ENCODE data around the gene HS1BP3.

HS1BP3 gene

GRCh38 chr2:20615466-20616241 lies 35.2 kb downstream of the HS1BP3 start:
- DNase-seq, result no peak

GRCh38 chr2:20615068-20615465 lies 35.8 kb downstream of the HS1BP3 start:
- no peak for DNase-seq

DNA sequence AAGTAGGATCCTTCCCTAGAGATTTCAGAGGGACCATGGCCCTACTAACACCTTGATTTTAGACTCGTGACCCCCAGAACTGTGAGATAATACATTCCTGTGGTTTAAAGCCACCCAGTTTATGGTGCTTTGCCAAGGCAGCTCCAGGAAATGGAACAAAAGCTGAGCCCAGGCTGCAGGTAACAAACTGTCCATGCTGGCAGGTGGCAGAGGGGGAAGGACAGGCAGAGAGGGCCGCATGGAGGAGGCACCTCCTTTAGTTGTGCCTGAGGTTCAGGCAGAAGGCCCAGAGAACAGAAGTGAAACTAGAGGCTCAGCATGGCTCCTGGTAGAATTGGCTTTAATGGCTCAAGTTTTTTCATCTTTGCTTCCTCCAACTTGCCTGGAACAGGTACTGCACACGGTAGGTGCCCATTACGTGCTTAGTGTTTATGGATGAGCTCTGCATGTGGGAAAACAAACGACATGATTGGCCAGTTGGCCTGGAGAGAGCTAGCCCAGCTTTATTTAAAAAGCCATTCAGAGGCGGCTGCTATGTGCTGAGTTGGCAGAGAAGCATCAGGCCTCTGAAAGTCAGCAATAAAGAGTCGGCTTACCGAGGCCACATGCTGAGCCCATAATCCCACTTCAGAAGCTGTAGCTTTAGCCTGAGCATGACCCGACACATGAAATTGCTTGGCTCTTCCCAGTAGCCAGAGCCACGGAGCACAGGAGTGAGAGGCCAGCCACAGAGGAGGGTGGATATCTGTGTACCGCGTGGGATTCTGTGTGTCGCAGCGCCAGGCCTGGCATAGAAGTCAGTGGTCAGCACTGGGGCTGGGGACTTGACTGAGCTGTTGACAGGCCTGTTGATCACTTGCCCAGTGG lies 36.5 kb downstream of the HS1BP3 start:
- DNase-seq, result no peak

DNA sequence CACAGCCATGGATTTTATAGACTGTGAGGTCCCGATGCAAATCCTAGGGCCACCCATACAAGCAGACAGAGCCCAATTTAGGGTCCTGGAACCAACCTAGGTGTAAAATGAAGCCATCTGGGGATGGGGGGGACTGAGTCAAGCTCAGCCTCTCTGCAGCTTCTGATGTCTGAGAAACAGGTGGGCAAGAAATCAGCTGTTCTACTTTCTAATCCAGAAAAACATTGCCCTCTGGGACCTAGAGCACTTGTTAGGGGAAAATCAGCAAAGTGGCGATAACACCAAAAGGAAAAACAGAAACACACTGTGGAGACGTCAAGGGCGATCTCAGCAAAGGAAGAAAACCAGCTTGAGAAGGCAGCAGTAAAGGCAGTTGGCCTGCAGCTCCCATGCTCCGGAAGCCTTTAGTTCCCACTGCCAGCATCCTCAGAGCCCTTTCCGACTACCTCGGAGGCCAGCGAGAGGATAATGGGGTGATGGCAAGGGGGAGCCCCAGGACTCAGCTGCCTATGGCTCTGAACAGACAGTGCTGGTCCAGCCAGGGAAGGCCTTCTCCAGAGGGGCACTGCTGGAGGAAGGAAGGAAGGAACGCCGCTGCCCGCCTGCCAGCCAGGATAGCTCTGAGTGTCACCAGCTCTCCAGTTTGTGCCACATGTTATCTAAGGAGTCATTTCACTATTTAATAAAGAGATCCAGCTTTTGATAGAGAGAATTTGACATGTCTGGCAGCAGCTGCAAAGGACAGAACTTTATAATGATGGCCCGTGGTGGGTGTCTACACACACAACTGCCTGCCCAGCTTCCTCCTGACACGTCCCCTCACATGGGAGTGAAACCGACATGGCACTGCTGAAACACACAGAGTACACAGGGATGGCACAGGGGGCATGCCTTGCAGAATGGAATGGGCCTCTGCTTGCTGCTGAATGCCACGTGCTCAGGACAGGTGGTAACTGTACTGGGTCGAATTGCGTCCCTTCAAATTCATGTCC lies 37.7 kb downstream of the HS1BP3 start:
- DNase-seq, result no peak

- DNase-seq, result no peak
These were observed 39.0 kb downstream of the HS1BP3 start for GRCh38 chr2:20611844-20612356.

DNA sequence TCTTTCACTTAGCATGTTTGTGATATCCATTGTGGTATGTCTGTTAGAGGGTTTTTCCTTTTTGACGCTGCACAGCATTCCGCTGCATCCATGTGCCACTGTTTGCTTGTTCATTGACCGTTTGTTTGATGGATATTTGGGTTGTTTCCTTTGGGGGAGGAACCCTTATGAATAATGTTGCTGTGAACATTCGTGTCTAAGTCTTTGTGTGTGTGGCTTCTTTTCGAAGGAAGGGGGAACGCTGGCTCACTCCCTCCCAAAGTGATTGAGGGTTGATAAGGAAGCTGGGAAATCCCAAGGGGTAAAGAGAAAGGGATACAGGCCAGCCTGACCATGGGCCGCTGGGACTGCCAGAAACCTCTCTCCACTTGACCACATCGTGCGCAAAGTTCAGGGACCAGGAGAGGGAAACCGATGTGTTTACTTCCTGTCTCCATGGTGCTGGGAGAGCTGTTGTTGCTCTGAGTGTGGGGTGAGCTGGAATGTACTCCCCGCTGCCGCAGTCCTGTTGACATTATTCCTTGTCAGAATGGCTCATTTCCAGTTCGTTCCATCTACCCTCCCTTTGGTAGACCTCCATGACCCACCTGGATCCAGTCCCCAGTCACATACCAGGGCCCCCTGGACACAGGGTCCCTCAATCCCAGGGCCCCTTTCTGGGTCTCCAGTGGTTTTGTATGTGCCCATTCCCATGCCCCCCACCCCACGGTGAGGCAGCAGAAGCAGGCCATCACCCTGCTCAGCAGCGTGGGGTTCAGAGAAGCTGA lies 39.6 kb downstream of the HS1BP3 start:
- peak; percentile 55 for DNase-seq

GRCh38 chr2:20609995-20610357 lies 40.9 kb downstream of the HS1BP3 start:
- DNase-seq, result no peak

DNA sequence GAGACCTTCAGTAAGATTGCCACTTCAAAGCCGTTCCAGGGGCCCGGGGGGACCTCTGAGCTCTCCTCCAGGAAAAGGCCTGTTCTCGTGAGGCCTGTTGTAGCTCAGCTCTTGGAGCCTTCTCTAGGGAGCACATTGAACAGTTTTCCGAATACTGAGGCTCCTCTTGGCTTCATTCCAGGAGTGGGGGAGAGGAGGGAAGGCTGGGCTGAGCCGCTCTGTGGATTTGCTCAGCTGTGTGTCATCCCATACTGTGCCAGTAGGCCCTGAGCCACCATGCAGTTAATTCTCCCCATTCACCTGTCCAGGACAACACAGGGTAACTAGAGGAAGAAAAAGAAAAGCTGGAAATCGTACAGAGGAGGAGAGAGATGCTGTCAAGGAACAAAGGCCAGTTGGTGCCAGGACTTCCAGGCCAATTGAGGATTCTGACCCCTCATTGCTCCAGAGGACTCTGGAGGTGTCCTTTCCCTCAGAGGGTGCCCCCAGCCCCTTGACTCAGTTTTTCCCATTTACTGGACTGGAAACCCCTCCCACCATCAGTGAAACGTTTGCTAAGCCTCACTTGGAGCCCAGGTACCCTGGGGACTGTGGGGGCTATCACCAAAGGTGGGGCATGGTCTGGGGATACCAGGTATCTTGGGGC lies 41.4 kb downstream of the HS1BP3 start:
- peak; percentile 22 for DNase-seq

- no peak for DNase-seq
These were observed 42.1 kb downstream of the HS1BP3 start for GRCh38 chr2:20608666-20609348.

GRCh38 chr2:20607446-20607845 lies 43.5 kb downstream of the HS1BP3 start:
- no peak for DNase-seq

GRCh38 chr2:20606198-20606597 lies 44.7 kb downstream of the HS1BP3 start:
- DNase-seq, result no peak

- peak; percentile 38 for DNase-seq
These were observed 45.9 kb downstream of the HS1BP3 start for GRCh38 chr2:20604951-20605381.

GRCh38 chr2:20604401-20604911 lies 46.4 kb downstream of the HS1BP3 start:
- no peak for DNase-seq

- no peak for DNase-seq
These were observed 47.1 kb downstream of the HS1BP3 start for GRCh38 chr2:20603791-20604190.

- DNase-seq, result no peak
These were observed 48.1 kb downstream of the HS1BP3 start for GRCh38 chr2:20602803-20603202.

GRCh38 chr2:20600756-20601325 lies 50.1 kb downstream of the HS1BP3 start:
- DNase-seq, result no peak

GRCh38 chr2:20599861-20600461 lies 50.9 kb downstream of the HS1BP3 start:
- no peak for DNase-seq

- DNase-seq, result no peak
These were observed 51.8 kb downstream of the HS1BP3 start for GRCh38 chr2:20599001-20599600.

- DNase-seq, result no peak
These were observed 53.1 kb downstream of the HS1BP3 start for GRCh38 chr2:20597860-20598183.

Measured in EL (cell line).